ENCODE data around the gene MYMK.

MYMK gene

GRCh38 chr9:133524679-133525228 is at the start of gene MYMK:
Gene MYMK, minus strand, starts transcription at chr9:133524959. Its CDS starts 115 bp downstream, at chr9:133524844.
- ChIA-PET CTCF (no interaction called here), POLR2A (no interaction called here)
- TF ChIP-seq L3MBTL2 (conservative IDR thresholded peaks at IDR 0.05) (no peak), HDGF (IDR thresholded peaks at IDR 0.05; ENCODE audit: borderline replicate concordance) (no peak), LEF1 (IDR thresholded peaks at IDR 0.05; ENCODE audit: borderline replicate concordance) (no peak), BHLHE40 (IDR thresholded peaks at IDR 0.05; ENCODE audit: borderline replicate concordance) (no peak), SP1 (IDR thresholded peaks at IDR 0.05) (no peak), CTBP1 (IDR thresholded peaks at IDR 0.05; ENCODE audit: borderline replicate concordance) (no peak), FOXK2 (IDR thresholded peaks at IDR 0.05) (no peak), TARDBP (IDR thresholded peaks at IDR 0.05) (no peak), FOXA1 (IDR thresholded peaks at IDR 0.05) (no peak), ARNT (IDR thresholded peaks at IDR 0.05) (no peak)
- DNase-seq (ENCODE audit: extremely low spot score) = no peak

- no peak for DNase-seq (ENCODE audit: extremely low spot score)
- no peak for TF ChIP-seq ZNF384 (IDR thresholded peaks at IDR 0.05)
- TF ChIP-seq FOXK2 (IDR thresholded peaks at IDR 0.05) = no peak
- TF ChIP-seq HDGF (IDR thresholded peaks at IDR 0.05; ENCODE audit: borderline replicate concordance) = no peak
- TF ChIP-seq CTBP1 (IDR thresholded peaks at IDR 0.05; ENCODE audit: borderline replicate concordance) = no peak
- no peak for TF ChIP-seq NFRKB (IDR thresholded peaks at IDR 0.05)
- no peak for TF ChIP-seq L3MBTL2 (conservative IDR thresholded peaks at IDR 0.05)
- TF ChIP-seq TARDBP (IDR thresholded peaks at IDR 0.05) = no peak
- no peak for TF ChIP-seq PKNOX1 (IDR thresholded peaks at IDR 0.05)
- no peak for TF ChIP-seq BHLHE40 (IDR thresholded peaks at IDR 0.05; ENCODE audit: borderline replicate concordance)
- no peak for TF ChIP-seq LEF1 (IDR thresholded peaks at IDR 0.05; ENCODE audit: borderline replicate concordance)
- no peak for TF ChIP-seq FOXM1 (IDR thresholded peaks at IDR 0.05; ENCODE audit: borderline replicate concordance)
- TF ChIP-seq SUZ12 (IDR thresholded peaks at IDR 0.05) = no peak
- no peak for TF ChIP-seq ELF4 (IDR thresholded peaks at IDR 0.05)
- ChIA-PET CTCF (no interaction called here), POLR2A (no interaction called here)
Observed at GRCh38 chr9:133573791-133574515, 49.2 kb upstream of the MYMK start.

GRCh38 chr9:133572821-133573361 is 48.1 kb upstream of the MYMK start:
- DNase-seq (ENCODE audit: extremely low spot score) = no peak
- CTCF ChIA-PET = no interaction called here
- TF ChIP-seq CTBP1 (IDR thresholded peaks at IDR 0.05; ENCODE audit: borderline replicate concordance) (no peak), TARDBP (IDR thresholded peaks at IDR 0.05) (no peak), LEF1 (IDR thresholded peaks at IDR 0.05; ENCODE audit: borderline replicate concordance) (no peak), PKNOX1 (IDR thresholded peaks at IDR 0.05) (no peak), HDGF (IDR thresholded peaks at IDR 0.05; ENCODE audit: borderline replicate concordance) (no peak), NFRKB (IDR thresholded peaks at IDR 0.05) (no peak), BHLHE40 (IDR thresholded peaks at IDR 0.05; ENCODE audit: borderline replicate concordance) (no peak), L3MBTL2 (conservative IDR thresholded peaks at IDR 0.05) (no peak), ELF4 (IDR thresholded peaks at IDR 0.05) (no peak)
- POLR2A ChIA-PET = no interaction called here

- ChIA-PET CTCF (no interaction called here), POLR2A (no interaction called here)
- TF ChIP-seq L3MBTL2 (conservative IDR thresholded peaks at IDR 0.05) = no peak
- TF ChIP-seq TARDBP (IDR thresholded peaks at IDR 0.05) = no peak
- no peak for TF ChIP-seq FOXK2 (IDR thresholded peaks at IDR 0.05)
- no peak for TF ChIP-seq LEF1 (IDR thresholded peaks at IDR 0.05; ENCODE audit: borderline replicate concordance)
- no peak for TF ChIP-seq SUZ12 (IDR thresholded peaks at IDR 0.05)
- no peak for TF ChIP-seq CTBP1 (IDR thresholded peaks at IDR 0.05; ENCODE audit: borderline replicate concordance)
- no peak for TF ChIP-seq NFRKB (IDR thresholded peaks at IDR 0.05)
- no peak for TF ChIP-seq FOXM1 (IDR thresholded peaks at IDR 0.05; ENCODE audit: borderline replicate concordance)
- TF ChIP-seq ARNT (IDR thresholded peaks at IDR 0.05) = no peak
- no peak for TF ChIP-seq BHLHE40 (IDR thresholded peaks at IDR 0.05; ENCODE audit: borderline replicate concordance)
- no peak for TF ChIP-seq SP1 (IDR thresholded peaks at IDR 0.05)
- no peak for TF ChIP-seq PKNOX1 (IDR thresholded peaks at IDR 0.05)
- TF ChIP-seq HDGF (IDR thresholded peaks at IDR 0.05; ENCODE audit: borderline replicate concordance) = no peak
- TF ChIP-seq FOXA1 (IDR thresholded peaks at IDR 0.05) = no peak
- TF ChIP-seq ELF4 (IDR thresholded peaks at IDR 0.05) = no peak
- no peak for TF ChIP-seq ZNF384 (IDR thresholded peaks at IDR 0.05)
- DNase-seq (ENCODE audit: extremely low spot score) = no peak
Observed at GRCh38 chr9:133571896-133572595, 47.3 kb upstream of the MYMK start.

- ChIA-PET POLR2A (no interaction called here), CTCF (no interaction called here)
- no peak for DNase-seq (ENCODE audit: extremely low spot score)
- TF ChIP-seq FOXA1 (IDR thresholded peaks at IDR 0.05) (no peak), FOXK2 (IDR thresholded peaks at IDR 0.05) (no peak), BHLHE40 (IDR thresholded peaks at IDR 0.05; ENCODE audit: borderline replicate concordance) (no peak), SUZ12 (IDR thresholded peaks at IDR 0.05) (no peak)
Observed at GRCh38 chr9:133571391-133571890, 46.7 kb upstream of the MYMK start.

All from HEK293T (cell line).